MCF 10A (cell line): ENCODE data around the gene L3MBTL4. TPM values are rescaled to one million over a fixed set of nuclear protein-coding genes. Genes with fewer than 3 reads are reported as not detected.
"Not testable (repeated sequence)": the region's sequence is repeated elsewhere in the genome, so short reads cannot be mapped to it uniquely, and the experiment has no call there.

Experiments
- BruUV-seq: library from RNA; stranded (reverse); fragments of 400-500 nt; replicated peaks from 2 replicates; lab custom pipeline; 2021; lab: Mats Ljungman, UMichigan
- CTCF ChIA-PET: fragments of 300-600 bp; sonication (Branson Sonifier 250); formaldehyde crosslinking; extraction: SDS; loops from one replicate; lab custom pipeline; 2021; ENCODE audit warnings: antibody characterized with exemption, inconsistent platforms; lab: Yijun Ruan, JAX
- POLR2A ChIA-PET: fragments of 300-600, 350-650 bp; sonication (Branson Sonifier 250); formaldehyde crosslinking; extraction: SDS; loops from one replicate; lab custom pipeline; 2020; ENCODE audit warnings: antibody characterized with exemption, inconsistent platforms; lab: Yijun Ruan, JAX
- DNase-seq: peaks from one replicate; pipeline ENCODE4 v3.0.0-alpha.2; 2018; ENCODE audit not compliant: unreplicated experiment
- H3K27ac Mint-ChIP-seq: one replicate; pipeline ENCODE4 v1.8.0; 2022; ENCODE audit warnings: mild to moderate bottlenecking, low read depth, mixed read lengths; ENCODE audit not compliant: unreplicated experiment
- H3K27me3 Mint-ChIP-seq: one replicate; pipeline ENCODE4 v1.8.0; 2022; ENCODE audit warnings: mixed read lengths; ENCODE audit not compliant: insufficient read depth, unreplicated experiment
- H3K36me3 Mint-ChIP-seq: one replicate; pipeline ENCODE4 v1.8.0; 2022; ENCODE audit warnings: mild to moderate bottlenecking, moderate library complexity, mixed read lengths; ENCODE audit not compliant: insufficient read depth, unreplicated experiment
- H3K4me1 Mint-ChIP-seq: one replicate; pipeline ENCODE4 v1.8.0; 2022; ENCODE audit warnings: mixed read lengths; ENCODE audit not compliant: insufficient read depth, unreplicated experiment
- H3K4me3 Mint-ChIP-seq: one replicate; pipeline ENCODE4 v1.8.0; 2022; ENCODE audit warnings: mild to moderate bottlenecking, moderate library complexity, mixed read lengths; ENCODE audit not compliant: unreplicated experiment
- H3K9me3 Mint-ChIP-seq: one replicate; pipeline ENCODE4 v1.8.0; 2022; ENCODE audit warnings: mixed read lengths; ENCODE audit not compliant: unreplicated experiment
- intact Hi-C: fragments of 100-400 bp; cut with micrococcal nuclease; formaldehyde crosslinking; loops from 2 replicates; pipeline ENCODE4 v1.14.1; 2022
- total RNA-seq: library from RNA; stranded (reverse); gene quantifications from 2 replicates; pipeline ENCODE4 v1.2.3, GENCODE V29; 2022
- TF ChIP-seq, protein P1 (sequence below): fragments of 200-600 bp; IDR thresholded peaks from one replicate; pipeline ENCODE4 v1.8.0; 2022; ENCODE audit warnings: antibody characterized with exemption, mild to moderate bottlenecking; ENCODE audit not compliant: unreplicated experiment

The L3MBTL4 gene
- total RNA-seq, 1 experiment from 2014 or later = not detected

DNA sequence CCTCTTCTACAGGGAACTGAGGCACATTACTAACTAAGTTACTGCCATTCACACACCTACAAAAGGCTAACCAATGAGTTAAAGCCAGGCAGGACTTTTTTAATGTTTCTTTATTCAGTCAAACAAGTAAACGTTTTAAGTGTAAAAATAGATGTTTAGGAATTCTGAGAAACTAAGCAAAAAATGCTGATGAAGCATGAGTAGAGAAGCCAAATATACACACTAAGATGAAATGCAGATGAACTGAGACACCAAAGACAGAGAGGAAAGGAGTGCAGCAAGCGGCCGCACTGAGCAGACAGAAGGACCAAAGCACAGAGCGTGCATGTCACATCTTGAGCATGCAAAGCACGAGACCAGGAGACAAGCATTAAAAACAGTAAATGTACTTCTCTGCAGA lies 17.9 kb downstream of the L3MBTL4 start:
- no peak for DNase-seq
- Mint-ChIP-seq H3K27me3 (peaks cover 11% of the 10 kb centered on the region), H3K4me3 (no peak overlapping the region), H3K27ac (no peak overlapping the region), H3K4me1 (no peaks in the 10 kb centered on the region), H3K9me3 (no peaks in the 10 kb centered on the region), H3K36me3 (no peaks in the 10 kb centered on the region)
- intact Hi-C loops = no loop called here
- ChIA-PET CTCF (no interaction called here), POLR2A (no interaction called here)
- TF ChIP-seq, protein P1, sequence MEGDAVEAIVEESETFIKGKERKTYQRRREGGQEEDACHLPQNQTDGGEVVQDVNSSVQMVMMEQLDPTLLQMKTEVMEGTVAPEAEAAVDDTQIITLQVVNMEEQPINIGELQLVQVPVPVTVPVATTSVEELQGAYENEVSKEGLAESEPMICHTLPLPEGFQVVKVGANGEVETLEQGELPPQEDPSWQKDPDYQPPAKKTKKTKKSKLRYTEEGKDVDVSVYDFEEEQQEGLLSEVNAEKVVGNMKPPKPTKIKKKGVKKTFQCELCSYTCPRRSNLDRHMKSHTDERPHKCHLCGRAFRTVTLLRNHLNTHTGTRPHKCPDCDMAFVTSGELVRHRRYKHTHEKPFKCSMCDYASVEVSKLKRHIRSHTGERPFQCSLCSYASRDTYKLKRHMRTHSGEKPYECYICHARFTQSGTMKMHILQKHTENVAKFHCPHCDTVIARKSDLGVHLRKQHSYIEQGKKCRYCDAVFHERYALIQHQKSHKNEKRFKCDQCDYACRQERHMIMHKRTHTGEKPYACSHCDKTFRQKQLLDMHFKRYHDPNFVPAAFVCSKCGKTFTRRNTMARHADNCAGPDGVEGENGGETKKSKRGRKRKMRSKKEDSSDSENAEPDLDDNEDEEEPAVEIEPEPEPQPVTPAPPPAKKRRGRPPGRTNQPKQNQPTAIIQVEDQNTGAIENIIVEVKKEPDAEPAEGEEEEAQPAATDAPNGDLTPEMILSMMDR = no peak
- no TSS peak for BruUV-seq

DNA sequence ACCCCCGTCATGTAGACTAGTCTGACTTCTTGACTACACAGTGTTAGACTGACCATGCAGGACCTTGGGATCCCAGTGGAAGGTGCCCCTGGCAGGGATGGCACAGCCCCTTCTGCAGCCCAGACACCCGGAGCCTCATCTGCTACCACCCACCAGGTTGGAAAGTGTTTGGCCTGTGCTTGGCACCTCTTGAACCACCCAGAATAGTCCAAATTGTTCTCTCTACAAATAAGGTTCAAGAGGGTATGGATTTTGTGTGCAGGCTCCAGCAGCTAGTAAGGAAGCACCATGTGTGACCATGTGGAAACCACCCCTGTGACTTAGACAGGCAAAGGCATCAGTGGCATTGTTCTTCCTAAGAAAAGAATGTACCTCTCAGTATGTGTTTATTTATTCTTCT lies 18.4 kb downstream of the L3MBTL4 start:
- TF ChIP-seq, protein P1 = no peak
- DNase-seq = no peak
- POLR2A ChIA-PET = no interaction called here
- Mint-ChIP-seq H3K27ac (no peak overlapping the region), H3K27me3 (peaks cover 11% of the 10 kb centered on the region), H3K9me3 (no peaks in the 10 kb centered on the region), H3K4me1 (no peaks in the 10 kb centered on the region), H3K4me3 (no peak overlapping the region), H3K36me3 (no peaks in the 10 kb centered on the region)
- CTCF ChIA-PET = no interaction called here
- intact Hi-C loops = no loop called here
- no TSS peak for BruUV-seq

DNA sequence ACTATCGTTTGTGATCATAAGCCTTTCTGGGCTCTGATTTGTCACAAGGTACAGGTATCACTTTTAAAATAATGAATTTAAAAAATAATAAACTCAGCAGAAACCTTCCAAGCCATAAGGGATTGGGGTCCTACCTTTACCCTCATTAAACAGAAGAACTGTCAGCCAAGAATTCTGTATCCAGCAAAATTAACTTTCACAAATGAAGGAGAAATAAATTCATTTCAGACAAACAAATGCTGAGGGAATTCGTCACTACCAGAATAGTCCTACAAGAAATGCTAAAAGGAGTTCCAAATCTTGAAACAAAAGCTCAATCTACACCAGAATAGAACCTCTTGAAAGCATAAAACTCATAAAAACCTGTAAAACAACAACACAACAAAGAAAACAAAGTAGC lies 25.7 kb downstream of the L3MBTL4 start:
- Mint-ChIP-seq H3K4me3 (no peak overlapping the region), H3K36me3 (no peaks in the 10 kb centered on the region), H3K4me1 (peaks cover 5% of the 10 kb centered on the region), H3K27ac (no peak overlapping the region), H3K27me3 (no peaks in the 10 kb centered on the region), H3K9me3 (no peaks in the 10 kb centered on the region)
- ChIA-PET CTCF (no interaction called here), POLR2A (no interaction called here)
- DNase-seq = no peak
- TF ChIP-seq, protein P1 = no peak
- intact Hi-C loops = no loop called here
- no TSS peak for BruUV-seq

DNA sequence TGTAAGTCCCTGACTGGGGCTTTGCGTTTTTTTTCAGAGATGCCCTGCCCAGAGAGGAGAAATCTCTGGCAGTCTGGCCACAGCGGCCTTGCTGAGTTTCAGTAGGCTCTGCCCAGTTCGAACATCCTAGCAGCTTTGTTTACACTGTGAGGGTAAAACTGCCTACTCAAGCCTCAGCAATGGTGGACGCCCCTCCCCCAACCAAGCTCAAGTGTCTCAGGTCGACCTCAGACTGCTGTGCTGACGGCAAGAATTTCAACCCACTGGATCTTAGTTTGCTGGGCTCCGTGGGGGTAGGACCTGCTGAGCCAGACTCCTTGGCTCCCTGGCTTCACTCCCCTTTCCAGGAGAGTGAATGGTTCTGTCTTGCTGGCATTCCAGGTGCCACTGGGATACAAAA lies 31.7 kb downstream of the L3MBTL4 start:
- Mint-ChIP-seq H3K4me3 (no peak overlapping the region), H3K4me1 (peaks cover 5% of the 10 kb centered on the region), H3K27ac (no peak overlapping the region), H3K36me3 (no peaks in the 10 kb centered on the region), H3K9me3 (no peaks in the 10 kb centered on the region), H3K27me3 (peaks cover 32% of the 10 kb centered on the region)
- POLR2A ChIA-PET = no interaction called here
- BruUV-seq = no TSS peak
- CTCF ChIA-PET = interaction anchor here (0.7 kb wide), 1 partner anchor 17 kb away, joined by 3 read pairs; no protein-coding TSS in a partner anchor
- intact Hi-C loops = no loop called here
- TF ChIP-seq, protein P1 = no peak
- DNase-seq = no peak

DNA sequence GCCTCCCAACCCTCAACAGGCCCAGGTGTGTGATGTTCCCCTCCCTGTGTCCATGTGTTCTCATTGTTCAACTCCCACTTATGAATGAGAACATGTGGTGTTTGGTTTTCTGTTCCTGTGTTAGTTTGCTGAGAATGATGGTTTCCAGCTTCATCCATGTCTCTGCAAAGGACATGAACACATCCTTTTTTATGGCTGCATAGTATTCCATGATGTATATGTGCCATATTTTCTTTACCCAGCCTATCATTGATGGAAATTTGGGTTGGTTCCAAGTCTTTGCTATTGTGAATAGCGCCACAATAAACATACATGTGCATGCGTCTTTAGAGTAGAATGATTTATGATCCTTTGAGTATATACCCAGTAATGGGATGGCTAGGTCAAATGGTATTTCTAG lies 37.2 kb downstream of the L3MBTL4 start:
- H3K27ac Mint-ChIP-seq, H3K9me3 Mint-ChIP-seq, H3K36me3 Mint-ChIP-seq, intact Hi-C loops, H3K4me1 Mint-ChIP-seq, BruUV-seq, DNase-seq, POLR2A ChIA-PET, H3K4me3 Mint-ChIP-seq: not testable (repeated sequence)
- CTCF ChIA-PET = interaction anchor here (0.6 kb wide), 1 partner anchor 661 kb away, joined by 3 read pairs; no protein-coding TSS in a partner anchor
- H3K27me3 Mint-ChIP-seq = peaks cover 57% of the 10 kb centered on the region
